Caco-2 (cell line): Measurements from ENCODE around the gene KRTAP22-1. TPM values are rescaled to one million over a fixed set of nuclear protein-coding genes. Genes with fewer than 3 reads are reported as not detected.

Experiments
- BruUV-seq: library from RNA; stranded (reverse); fragments of 400-500 nt; replicated peaks from 2 replicates; lab custom pipeline; 2021; lab: Mats Ljungman, UMichigan
- CTCF ChIA-PET: fragments of 300-600 bp; sonication (Branson Sonifier 250); formaldehyde crosslinking; loops from one replicate; lab custom pipeline; 2022; ENCODE audit warnings: antibody characterized with exemption; lab: Charles Lee
- POLR2A ChIA-PET: fragments of 300-600 bp; sonication (Branson Sonifier 250); formaldehyde crosslinking; loops from one replicate; lab custom pipeline; 2022; ENCODE audit warnings: antibody characterized with exemption; lab: Charles Lee
- DNase-seq, 2 experiments: peaks; one replicate each; pipeline versions ENCODE4 v3.0.0 to v3.0.0-alpha.2; 2020 to 2022
- H3K27me3 ChIP-seq: replicated peaks from 2 replicates; pipeline ENCODE4 v1.6.0; 2011; ENCODE audit warnings: low read length; ENCODE audit not compliant: control insufficient read depth, insufficient read depth
- H3K36me3 ChIP-seq: 2 replicates; pipeline ENCODE4 v1.5.1; 2011; ENCODE audit warnings: low read length; ENCODE audit not compliant: control insufficient read depth, insufficient read depth
- H3K4me1 ChIP-seq: fragments of 250-450 bp; sonication (Bioruptor Pico); 2 replicates; pipeline ENCODE4 v1.5.1; 2020; ENCODE audit warnings: mild to moderate bottlenecking
- H3K4me3 ChIP-seq: 2 replicates; pipeline ENCODE4 v1.5.1; 2011; ENCODE audit warnings: low read depth, mild to moderate bottlenecking, control low read depth, low read length
- H3K9me3 ChIP-seq: fragments of 250-450 bp; sonication (Bioruptor Pico); 2 replicates; pipeline ENCODE4 v1.5.1; 2020; ENCODE audit warnings: mild to moderate bottlenecking, moderate library complexity
- H3K27ac Mint-ChIP-seq: one replicate; pipeline ENCODE4 v1.8.0; 2022; ENCODE audit warnings: mixed read lengths; ENCODE audit not compliant: unreplicated experiment
- H3K27me3 Mint-ChIP-seq: one replicate; pipeline ENCODE4 v1.8.0; 2022; ENCODE audit warnings: mixed read lengths; ENCODE audit not compliant: insufficient read depth, unreplicated experiment
- H3K36me3 Mint-ChIP-seq: one replicate; pipeline ENCODE4 v1.8.0; 2022; ENCODE audit warnings: mild to moderate bottlenecking, mixed read lengths; ENCODE audit not compliant: insufficient read depth, unreplicated experiment
- H3K4me1 Mint-ChIP-seq: one replicate; pipeline ENCODE4 v1.8.0; 2022; ENCODE audit warnings: low read depth, mixed read lengths; ENCODE audit not compliant: unreplicated experiment
- H3K4me3 Mint-ChIP-seq: one replicate; pipeline ENCODE4 v1.8.0; 2022; ENCODE audit warnings: mild to moderate bottlenecking, moderate library complexity, mixed read lengths; ENCODE audit not compliant: unreplicated experiment
- H3K9me3 Mint-ChIP-seq: one replicate; pipeline ENCODE4 v1.8.0; 2022; ENCODE audit warnings: mixed read lengths; ENCODE audit not compliant: unreplicated experiment
- intact Hi-C: fragments of 100-400 bp; cut with micrococcal nuclease; formaldehyde crosslinking; loops from one replicate; pipeline ENCODE4 v1.10.0; 2022; ENCODE audit not compliant: unreplicated experiment
- total RNA-seq: library from RNA; stranded (reverse); gene quantifications from 2 replicates; pipeline ENCODE4 v1.2.3, GENCODE V29; 2022
- TF ChIP-seq, protein P1 (sequence below), 2 experiments: fragments of 200-600 bp in 1 of 2; IDR thresholded peaks; 1 replicate in 1 of 2; 2 replicates in 1 of 2; pipeline versions ENCODE4 v1.5.1 to v1.8.0; 2011 to 2022; ENCODE audit warnings: antibody characterized with exemption in 1 of 2, control low read depth in 1 of 2, inconsistent platforms in 1 of 2, low read depth in 1 of 2, low read length in 1 of 2, mild to moderate bottlenecking in 1 of 2, moderate library complexity in 1 of 2; ENCODE audit not compliant: insufficient read depth in 1 of 2, severe bottlenecking in 1 of 2, unreplicated experiment in 1 of 2

KRTAP22-1 gene
- total RNA-seq, 1 experiment from 2014 or later, result not detected

DNA sequence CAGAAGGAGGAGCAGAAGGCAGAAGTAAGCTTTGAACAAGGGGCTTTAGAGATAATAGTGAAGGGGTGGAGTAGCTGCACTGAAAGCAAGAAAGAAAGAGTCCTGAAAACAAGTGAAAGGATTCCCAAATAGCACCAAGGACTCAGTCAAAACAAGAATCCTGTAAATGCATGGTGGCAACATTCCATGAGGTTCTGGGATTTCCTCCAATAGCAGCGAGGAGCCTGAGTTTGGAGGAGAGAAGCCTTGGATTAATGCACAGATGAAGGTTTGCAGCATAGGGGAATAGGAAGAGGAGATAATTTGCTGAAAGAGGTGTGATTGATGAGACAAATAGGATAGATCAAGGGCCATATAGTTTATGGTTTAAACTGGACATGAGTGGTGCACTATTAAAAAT, 21.5 kb upstream of the KRTAP22-1 start:
- ChIA-PET CTCF (no interaction called here), POLR2A (no interaction called here)
- no peaks in the 10 kb centered on the region for H3K36me3 ChIP-seq
- peaks cover 5% of the 10 kb centered on the region for H3K27me3 Mint-ChIP-seq
- BruUV-seq, result no TSS peak
- DNase-seq, result no peak
- TF ChIP-seq, protein P1, sequence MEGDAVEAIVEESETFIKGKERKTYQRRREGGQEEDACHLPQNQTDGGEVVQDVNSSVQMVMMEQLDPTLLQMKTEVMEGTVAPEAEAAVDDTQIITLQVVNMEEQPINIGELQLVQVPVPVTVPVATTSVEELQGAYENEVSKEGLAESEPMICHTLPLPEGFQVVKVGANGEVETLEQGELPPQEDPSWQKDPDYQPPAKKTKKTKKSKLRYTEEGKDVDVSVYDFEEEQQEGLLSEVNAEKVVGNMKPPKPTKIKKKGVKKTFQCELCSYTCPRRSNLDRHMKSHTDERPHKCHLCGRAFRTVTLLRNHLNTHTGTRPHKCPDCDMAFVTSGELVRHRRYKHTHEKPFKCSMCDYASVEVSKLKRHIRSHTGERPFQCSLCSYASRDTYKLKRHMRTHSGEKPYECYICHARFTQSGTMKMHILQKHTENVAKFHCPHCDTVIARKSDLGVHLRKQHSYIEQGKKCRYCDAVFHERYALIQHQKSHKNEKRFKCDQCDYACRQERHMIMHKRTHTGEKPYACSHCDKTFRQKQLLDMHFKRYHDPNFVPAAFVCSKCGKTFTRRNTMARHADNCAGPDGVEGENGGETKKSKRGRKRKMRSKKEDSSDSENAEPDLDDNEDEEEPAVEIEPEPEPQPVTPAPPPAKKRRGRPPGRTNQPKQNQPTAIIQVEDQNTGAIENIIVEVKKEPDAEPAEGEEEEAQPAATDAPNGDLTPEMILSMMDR (IDR thresholded peaks at IDR 0.05; ENCODE audit: insufficient read depth in 1 of 2, low read depth in 1 of 2, low read length in 1 of 2, severe bottlenecking in 1 of 2, unreplicated experiment in 1 of 2), result no peak
- no peaks in the 10 kb centered on the region for H3K9me3 ChIP-seq
- no peaks in the 10 kb centered on the region for H3K27me3 ChIP-seq
- no peaks in the 10 kb centered on the region for H3K4me1 Mint-ChIP-seq
- H3K4me1 ChIP-seq, result no peaks in the 10 kb centered on the region
- H3K4me3 ChIP-seq, result no peak overlapping the region
- H3K27ac Mint-ChIP-seq, result no peak overlapping the region
- intact Hi-C loops, result no loop called here
- no peaks in the 10 kb centered on the region for H3K36me3 Mint-ChIP-seq
- no peaks in the 10 kb centered on the region for H3K9me3 Mint-ChIP-seq
- no peak overlapping the region for H3K4me3 Mint-ChIP-seq

DNA sequence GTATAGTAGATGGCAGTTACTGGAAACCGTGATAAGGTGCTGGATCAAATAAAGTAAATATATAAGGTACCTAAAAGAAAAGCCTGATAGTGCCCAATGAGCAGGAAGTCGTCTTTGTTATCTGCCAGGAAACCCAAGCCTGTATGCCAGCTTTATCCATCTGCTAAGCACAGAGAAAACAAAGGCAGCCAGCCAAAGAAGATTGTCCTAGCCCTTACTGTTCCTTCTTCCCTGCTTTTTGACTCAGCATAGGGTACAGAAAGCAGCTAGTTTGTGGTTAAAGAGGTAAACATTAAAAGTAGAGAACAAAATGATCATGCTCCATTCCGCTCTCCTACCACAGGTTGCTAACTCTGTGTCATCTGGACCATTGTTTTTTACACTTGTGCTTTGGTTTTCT, 20.8 kb upstream of the KRTAP22-1 start:
- Histone ChIP-seq H3K4me3 (no peak overlapping the region), H3K36me3 (no peaks in the 10 kb centered on the region), H3K9me3 (no peaks in the 10 kb centered on the region), H3K27me3 (no peaks in the 10 kb centered on the region), H3K4me1 (no peaks in the 10 kb centered on the region)
- intact Hi-C loops, result no loop called here
- TF ChIP-seq, protein P1 (IDR thresholded peaks at IDR 0.05; ENCODE audit: insufficient read depth in 1 of 2, low read depth in 1 of 2, low read length in 1 of 2, severe bottlenecking in 1 of 2, unreplicated experiment in 1 of 2), result no peak
- H3K36me3 Mint-ChIP-seq, result no peaks in the 10 kb centered on the region
- H3K4me1 Mint-ChIP-seq, result no peaks in the 10 kb centered on the region
- H3K4me3 Mint-ChIP-seq, result no peak overlapping the region
- DNase-seq, result no peak
- ChIA-PET CTCF (no interaction called here), POLR2A (no interaction called here)
- H3K9me3 Mint-ChIP-seq, result no peaks in the 10 kb centered on the region
- no peak overlapping the region for H3K27ac Mint-ChIP-seq
- peaks cover 5% of the 10 kb centered on the region for H3K27me3 Mint-ChIP-seq
- no TSS peak for BruUV-seq

DNA sequence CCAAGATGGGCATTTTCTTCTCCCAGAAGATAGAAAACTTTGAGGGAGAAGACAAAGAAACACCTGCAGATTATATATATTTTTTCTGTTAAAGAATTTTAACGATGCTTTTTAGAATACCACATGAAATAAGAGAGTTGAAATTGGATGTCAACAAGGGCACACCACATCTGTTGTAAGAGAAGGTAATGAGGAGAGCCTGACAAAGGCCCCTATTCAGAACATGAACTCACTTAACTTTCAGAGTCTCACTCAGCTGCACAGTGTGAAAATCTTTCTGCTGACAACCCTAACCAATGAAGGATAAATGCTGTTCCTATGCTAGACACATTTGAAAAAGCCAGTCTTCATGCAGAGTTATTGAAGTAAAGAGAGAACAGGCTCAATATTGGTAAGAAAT, 18.0 kb upstream of the KRTAP22-1 start:
- Mint-ChIP-seq H3K4me3 (no peak overlapping the region), H3K27ac (no peak overlapping the region), H3K27me3 (peaks cover 2% of the 10 kb centered on the region), H3K9me3 (no peaks in the 10 kb centered on the region), H3K4me1 (no peaks in the 10 kb centered on the region), H3K36me3 (no peaks in the 10 kb centered on the region)
- Histone ChIP-seq H3K27me3 (no peaks in the 10 kb centered on the region), H3K4me1 (no peaks in the 10 kb centered on the region), H3K9me3 (no peaks in the 10 kb centered on the region), H3K36me3 (no peaks in the 10 kb centered on the region), H3K4me3 (no peak overlapping the region)
- TF ChIP-seq, protein P1 (IDR thresholded peaks at IDR 0.05; ENCODE audit: insufficient read depth in 1 of 2, low read depth in 1 of 2, low read length in 1 of 2, severe bottlenecking in 1 of 2, unreplicated experiment in 1 of 2), result no peak
- DNase-seq, result no peak
- intact Hi-C loops, result no loop called here
- ChIA-PET POLR2A (no interaction called here), CTCF (no interaction called here)
- no TSS peak for BruUV-seq
